Upper lobe of left lung (tissue), 4 donors: Measurements from ENCODE around the gene PRKN.

Experiments
- POLR2A ChIP-seq, 4 donors: fragments of 450-650 bp; IDR thresholded peaks; one replicate each; pipeline ENCODE4 v1.5.1; 2016 to 2017; ENCODE audit warnings: antibody characterized with exemption in 4 of 4, mild to moderate bottlenecking in 2 of 4
- POLR2AphosphoS5 ChIP-seq, 2 donors: sonication (generic); formaldehyde crosslinking; IDR thresholded peaks; one replicate each; pipeline ENCODE4 v1.5.1; 2017; ENCODE audit warnings: antibody characterized with exemption in 2 of 2
- TF ChIP-seq, protein P1 (sequence below), 6 experiments: fragments of 450-650 bp in 4 of 6; fragments of 200-600 bp in 2 of 6; sonication (generic) in 2 of 6; IDR thresholded peaks; one replicate each; pipeline ENCODE4 v1.5.1; 2016 to 2019; ENCODE audit warnings: antibody characterized with exemption in 6 of 6

DNA sequence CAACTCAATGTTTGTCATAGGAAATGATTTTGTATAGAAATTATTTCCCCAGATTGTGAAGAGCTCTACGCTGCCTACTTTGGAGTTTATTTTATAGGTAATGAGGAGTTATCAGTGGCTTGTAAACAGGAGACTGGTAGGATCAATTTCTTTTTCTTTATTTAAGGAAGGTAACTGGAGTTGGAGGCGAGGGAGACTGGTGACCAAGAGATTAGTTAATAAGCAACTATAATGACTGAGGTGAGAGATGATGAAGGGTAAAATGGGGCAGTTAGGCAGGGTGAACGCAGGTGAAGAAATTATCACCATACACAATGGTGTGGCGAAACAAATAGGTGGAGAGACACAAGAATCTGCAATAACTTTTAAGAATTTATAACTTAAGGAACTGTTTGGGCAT is 100.2 kb downstream of the PRKN start:
- TF ChIP-seq, protein P1, sequence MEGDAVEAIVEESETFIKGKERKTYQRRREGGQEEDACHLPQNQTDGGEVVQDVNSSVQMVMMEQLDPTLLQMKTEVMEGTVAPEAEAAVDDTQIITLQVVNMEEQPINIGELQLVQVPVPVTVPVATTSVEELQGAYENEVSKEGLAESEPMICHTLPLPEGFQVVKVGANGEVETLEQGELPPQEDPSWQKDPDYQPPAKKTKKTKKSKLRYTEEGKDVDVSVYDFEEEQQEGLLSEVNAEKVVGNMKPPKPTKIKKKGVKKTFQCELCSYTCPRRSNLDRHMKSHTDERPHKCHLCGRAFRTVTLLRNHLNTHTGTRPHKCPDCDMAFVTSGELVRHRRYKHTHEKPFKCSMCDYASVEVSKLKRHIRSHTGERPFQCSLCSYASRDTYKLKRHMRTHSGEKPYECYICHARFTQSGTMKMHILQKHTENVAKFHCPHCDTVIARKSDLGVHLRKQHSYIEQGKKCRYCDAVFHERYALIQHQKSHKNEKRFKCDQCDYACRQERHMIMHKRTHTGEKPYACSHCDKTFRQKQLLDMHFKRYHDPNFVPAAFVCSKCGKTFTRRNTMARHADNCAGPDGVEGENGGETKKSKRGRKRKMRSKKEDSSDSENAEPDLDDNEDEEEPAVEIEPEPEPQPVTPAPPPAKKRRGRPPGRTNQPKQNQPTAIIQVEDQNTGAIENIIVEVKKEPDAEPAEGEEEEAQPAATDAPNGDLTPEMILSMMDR (IDR thresholded peaks at IDR 0.05) = no peak
- TF ChIP-seq POLR2AphosphoS5 (IDR thresholded peaks at IDR 0.05) (no peak), POLR2A (IDR thresholded peaks at IDR 0.05) (no peak)
